Skeletal muscle cell (primary cell): Measurements from ENCODE around the gene NOL9.
"Not testable (repeated sequence)": the region's sequence is repeated elsewhere in the genome, so short reads cannot be mapped to it uniquely, and the experiment has no call there.

Experiments
- DNase-seq: peaks from one replicate; pipeline ENCODE4 v3.0.0-alpha.2; 2010; ENCODE audit warnings: low read depth
- H3K4me3 ChIP-seq: 2 replicates; pipeline ENCODE4 v1.5.1; 2011; ENCODE audit warnings: low read depth, mild to moderate bottlenecking, control low read depth, low read length, moderate library complexity

NOL9 gene

DNA sequence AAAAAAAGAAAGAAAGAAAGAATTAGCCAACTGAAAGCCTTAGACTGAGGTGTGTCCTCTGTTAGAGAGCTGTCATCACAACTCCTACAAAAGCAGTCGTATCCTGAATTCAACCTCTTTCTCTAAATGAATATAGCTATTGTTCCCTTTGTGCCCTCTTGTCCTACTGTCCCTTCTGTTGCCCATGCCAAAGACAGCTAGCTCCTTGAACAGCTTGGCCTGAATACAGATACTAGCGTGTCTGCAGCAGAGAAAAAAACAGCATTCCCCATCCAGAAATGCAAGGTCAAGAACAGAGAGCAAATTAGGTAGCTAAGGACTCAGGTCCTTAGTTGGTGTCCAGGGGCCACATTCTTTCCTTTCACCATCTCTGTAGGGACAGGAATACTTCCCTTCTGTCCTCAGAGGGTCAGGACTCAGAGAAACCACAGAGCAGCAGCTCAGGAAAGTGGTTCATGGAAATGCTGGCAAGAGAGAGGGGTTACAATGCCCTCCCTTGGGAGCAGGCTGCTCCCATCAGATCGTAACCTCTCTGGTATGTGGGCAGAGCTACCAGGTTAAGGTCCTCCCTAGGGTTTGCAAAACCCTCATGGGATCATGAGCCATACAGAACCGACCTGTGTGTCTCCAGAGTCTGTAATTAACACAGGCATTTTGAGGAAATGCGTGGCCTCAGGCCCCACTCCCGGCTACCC lies 23.7 kb upstream of the NOL9 start:
- DNase-seq: no peak
- H3K4me3 ChIP-seq: no peak overlapping the region

DNA sequence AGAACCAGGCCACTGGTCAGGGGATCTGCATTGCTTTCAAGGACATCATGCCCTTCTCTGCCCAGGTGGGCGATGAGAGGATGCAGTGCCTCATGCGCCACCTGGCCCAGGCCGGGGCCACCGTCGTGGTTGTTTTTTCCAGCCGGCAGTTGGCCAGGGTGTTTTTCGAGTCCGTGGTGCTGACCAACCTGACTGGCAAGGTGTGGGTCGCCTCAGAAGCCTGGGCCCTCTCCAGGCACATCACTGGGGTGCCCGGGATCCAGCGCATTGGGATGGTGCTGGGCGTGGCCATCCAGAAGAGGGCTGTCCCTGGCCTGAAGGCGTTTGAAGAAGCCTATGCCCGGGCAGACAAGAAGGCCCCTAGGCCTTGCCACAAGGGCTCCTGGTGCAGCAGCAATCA lies 20.5 kb upstream of the NOL9 start:
- no peak for DNase-seq
- H3K4me3 ChIP-seq: no peak overlapping the region

DNA sequence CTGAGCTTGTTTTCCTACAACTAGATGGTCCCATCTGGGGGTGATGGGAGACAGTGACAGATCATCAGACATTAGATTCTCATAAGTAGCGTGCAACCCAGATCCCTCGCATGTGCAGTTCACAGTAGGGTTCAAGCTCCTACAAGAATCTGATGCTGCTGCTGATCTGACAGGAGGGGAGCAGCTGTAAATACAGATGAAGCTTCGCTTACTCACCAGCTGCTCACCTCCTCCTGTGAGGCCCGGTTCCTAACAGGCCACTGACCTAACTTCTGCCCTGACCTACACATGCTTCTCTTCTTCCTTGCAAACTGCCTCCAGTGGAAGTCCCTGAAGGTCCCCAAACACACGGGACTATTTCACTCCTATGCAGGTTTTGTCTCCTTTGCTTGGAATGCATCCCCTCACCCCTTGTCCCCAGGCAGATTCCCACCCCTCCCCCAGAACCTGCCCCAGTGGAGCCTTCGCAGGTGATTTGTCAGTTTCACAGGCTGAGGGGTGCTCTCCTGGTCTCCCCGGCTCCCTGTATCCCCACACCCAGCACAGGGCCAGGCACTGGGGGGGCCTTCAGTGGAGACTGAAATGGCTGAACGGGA lies 19.8 kb upstream of the NOL9 start:
- DNase-seq: no peak
- H3K4me3 ChIP-seq: no peak overlapping the region

DNA sequence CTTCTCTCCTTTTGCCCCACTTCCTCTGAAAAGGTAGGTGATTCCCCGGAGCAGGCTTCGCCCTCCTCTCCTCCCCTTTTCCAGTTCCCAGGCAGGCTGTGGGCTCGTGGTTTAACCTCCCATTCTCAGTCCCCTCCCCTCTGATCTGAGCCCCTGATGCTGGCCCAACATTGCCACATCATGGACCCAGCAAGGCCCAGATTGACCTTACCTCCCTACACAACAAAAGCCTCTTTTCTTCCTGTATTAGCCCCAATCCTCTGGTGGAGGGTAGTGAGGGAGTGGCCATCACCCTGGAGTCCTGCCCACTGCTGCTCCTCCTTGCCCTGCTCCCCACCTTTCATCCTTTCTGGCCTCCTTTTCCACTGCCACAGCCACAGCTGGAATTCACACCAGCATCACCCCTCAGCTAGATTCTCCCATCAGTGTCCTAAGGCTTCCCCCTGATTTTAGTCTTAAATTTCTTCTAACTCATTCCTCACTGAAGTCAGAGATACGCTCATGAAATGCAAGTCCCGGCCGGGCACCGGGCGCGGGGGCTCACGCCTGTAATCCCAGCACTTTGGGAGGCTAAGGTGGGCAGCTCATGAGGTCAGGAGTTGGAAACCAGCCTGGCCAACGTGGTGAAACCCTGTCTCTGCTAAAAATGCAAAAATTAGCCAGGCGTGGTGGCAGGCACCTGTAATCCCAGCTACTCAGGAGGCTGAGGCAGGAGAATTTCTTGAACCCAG lies 18.5 kb upstream of the NOL9 start:
- no peak overlapping the region for H3K4me3 ChIP-seq
- DNase-seq: no peak

DNA sequence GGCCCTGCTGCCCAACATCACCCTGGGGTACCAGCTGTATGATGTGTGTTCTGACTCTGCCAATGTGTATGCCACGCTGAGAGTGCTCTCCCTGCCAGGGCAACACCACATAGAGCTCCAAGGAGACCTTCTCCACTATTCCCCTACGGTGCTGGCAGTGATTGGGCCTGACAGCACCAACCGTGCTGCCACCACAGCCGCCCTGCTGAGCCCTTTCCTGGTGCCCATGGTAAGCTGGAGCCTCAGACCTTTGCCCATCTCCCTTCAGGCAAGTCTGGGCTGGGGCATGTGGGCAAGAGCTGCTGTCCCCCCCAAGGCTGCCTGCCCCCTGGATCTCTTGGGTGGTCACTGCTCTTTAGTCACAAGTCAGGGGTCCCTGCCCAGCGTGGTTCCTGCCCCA lies 16.7 kb upstream of the NOL9 start:
- no peak for DNase-seq
- H3K4me3 ChIP-seq: no peak overlapping the region

DNA sequence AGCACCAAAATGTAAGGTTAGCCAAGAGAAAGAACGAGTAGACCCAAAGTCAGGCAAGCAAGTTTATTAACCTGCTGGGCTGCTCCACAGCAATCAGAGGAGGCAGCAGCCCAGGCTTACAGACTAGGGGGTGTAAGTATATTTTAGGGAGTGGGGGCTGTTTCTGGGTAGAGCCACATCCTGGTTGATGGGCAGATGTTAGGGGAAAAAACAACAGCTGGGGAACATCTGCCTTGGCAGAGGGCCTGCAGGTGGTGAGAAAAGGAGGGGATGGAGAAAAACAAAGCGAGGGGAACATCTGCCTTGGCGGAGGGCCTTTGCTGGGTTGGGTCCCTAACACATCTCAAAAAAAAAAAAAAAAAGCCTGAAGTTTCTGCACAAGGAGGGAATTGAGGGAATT lies 15.8 kb upstream of the NOL9 start:
- no peak for DNase-seq
- no peak overlapping the region for H3K4me3 ChIP-seq

DNA sequence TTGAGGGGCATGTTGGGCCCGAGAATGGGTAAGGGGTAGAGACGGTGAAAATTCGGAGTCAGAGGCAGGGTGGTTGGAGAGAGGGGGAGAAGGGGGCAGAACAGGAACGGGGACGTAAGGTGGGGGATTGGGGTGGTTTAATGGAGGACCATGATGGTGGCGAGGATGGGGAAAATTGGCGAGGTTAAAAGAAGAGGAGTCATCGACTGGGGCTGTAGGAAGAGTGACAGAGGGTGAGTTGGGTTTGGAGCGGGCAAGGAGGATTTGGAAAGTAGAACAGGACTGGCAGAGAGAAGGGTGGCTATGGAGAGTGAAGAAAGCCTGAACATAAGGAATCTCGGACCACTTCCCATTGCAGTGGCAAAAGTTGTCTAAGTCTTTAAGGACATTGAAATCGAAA lies 14.7 kb upstream of the NOL9 start:
- DNase-seq: no peak
- H3K4me3 ChIP-seq: no peak overlapping the region

DNA sequence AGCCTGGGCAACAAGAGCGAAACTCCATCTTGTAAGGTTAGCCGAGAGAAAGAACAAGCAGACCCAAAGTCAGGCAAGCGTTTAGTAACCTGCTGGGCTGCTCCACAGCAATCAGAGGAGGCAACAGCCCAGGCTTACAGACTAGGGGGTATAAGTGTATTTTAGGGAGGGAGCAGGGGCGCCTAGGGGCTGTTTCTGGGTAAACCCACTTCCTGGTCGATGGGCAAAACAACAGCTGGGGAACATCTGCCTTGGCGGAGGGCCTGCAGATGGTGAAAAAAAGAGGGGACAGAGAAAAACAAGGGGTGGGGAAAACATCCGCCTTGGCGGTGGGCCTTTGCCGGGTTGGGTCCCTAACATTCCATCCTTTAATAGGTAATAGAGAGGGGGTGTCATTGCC lies 6.0 kb upstream of the NOL9 start:
- no peak overlapping the region for H3K4me3 ChIP-seq
- DNase-seq: no peak

DNA sequence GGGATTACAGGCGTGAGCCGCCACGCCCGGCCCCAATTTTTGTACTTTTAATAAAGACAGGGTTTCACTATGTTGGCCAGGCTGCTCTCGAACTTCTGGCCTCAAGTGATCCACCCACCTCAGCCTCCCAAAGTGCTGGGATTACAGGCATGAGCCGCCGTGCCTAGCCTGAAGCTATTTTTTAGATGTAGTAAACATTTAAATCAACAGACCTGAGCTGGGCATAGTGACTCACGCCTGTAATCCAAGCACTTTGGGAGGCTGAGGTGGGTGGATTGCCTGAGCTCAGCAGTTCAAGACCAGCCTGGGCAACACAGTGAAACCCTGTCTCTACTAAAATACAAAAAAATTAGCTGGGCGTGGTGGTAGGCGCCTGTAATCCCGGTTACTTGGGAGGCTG lies 4.8 kb upstream of the NOL9 start:
- H3K4me3 ChIP-seq, DNase-seq: not testable (repeated sequence)

DNA sequence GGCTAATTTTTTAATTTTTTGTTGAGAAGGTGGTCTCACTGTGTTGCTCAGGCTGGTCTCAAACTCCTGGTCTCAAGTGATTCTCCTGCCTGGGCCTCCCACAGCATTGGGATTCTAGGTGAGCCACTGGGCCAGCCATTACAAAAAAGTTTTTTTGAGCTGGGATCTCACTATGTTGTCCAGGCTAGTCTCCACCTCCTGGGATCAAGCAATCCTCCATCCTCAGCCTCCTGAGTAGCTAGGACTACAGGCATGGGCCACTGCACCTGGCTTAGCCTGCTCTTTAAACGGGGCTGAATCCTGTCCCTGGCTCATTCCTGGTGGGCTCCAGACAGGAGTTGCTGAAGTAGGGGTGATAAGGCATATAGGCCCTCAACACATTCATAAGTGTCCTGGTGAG lies 3.3 kb upstream of the NOL9 start:
- no peak for DNase-seq
- H3K4me3 ChIP-seq: no peak overlapping the region

DNA sequence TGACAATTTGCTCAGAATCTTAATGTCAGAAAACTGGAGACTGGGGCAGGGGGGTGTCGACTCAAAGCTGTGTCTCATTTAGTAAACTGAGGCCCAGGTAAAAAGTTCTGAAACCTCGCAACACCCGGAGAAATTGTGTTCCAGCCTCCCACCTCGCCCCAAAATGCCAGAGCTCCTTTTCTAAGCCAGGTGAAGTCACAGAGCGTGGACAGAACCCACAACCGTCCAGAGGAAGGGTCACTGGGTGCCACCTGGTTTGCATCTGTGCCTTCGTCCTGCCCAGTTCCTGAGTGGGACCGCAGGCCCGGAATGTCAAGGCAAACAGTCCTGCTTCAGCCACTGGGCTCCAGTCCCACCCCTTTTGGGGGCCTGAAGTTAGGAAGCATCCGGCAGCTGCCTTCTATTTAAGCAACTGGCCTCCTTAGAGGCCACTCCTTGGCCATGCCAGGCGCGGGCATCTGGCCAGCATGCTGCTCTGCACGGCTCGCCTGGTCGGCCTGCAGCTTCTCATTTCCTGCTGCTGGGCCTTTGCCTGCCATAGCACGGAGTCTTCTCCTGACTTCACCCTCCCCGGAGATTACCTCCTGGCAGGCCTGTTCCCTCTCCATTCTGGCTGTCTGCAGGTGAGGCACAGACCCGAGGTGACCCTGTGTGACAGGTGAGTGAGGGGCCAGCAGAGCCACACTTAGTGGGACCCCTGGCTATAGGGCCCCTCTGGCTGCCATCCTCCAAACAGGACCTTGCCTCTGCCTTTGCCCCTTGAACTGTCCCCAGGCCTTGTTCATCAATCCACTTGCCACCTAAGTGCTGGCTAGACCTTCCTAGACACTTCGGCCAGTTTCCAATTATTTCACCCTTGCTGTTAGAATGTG lies 830 bp upstream of the NOL9 start, which contains the start of gene TAS1R1:
Gene TAS1R1, plus strand, starts transcription at position 401 of the 872 bp plus-strand sequence. Its CDS starts 67 bp downstream, at position 468.
- DNase-seq: no peak
- peak within 1 kb of the TSS; percentile 99 for H3K4me3 ChIP-seq

DNA sequence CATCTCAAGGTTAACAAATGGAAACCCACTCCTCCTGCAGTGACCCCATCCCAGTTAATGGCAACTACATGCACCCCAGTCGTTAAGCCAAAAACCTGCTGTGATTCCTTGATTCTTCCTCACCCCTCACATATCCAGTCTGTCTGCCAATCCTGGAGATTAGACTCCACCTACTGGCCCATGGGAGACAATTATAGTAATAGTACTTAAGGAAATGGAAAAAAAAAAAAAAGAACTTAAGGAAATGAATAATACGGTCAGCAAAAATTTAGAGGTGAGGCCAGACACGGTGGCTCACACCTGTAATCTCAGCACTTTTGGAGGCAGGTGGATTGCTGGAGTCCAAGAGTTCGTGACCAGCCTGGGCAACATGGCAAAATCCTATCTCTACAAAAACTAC lies 7.0 kb downstream of the NOL9 start:
- no peak for DNase-seq

DNA sequence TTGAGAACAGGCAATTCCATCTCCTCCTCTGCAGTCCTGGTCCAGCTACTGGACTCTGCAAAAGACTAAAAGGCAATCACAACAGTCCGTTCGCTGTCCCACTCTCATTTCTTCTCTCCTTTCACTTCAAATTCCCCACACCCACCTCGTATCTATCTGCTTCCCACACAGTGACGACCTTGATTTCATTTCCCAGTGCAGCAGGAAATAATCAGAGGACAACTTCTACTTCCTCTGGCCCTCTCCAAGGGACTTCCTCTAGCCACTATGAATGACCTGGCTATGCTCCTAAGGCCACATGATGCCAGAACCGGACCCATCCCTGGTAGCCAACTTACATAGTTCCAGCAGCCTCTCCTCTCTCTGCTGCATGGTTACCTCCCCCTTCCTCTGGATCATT lies 8.0 kb downstream of the NOL9 start:
- H3K4me3 ChIP-seq: no peak overlapping the region
- DNase-seq: no peak

More for the DNA sequence above, 7.0 kb downstream of the NOL9 start:
- no peak overlapping the region for H3K4me3 ChIP-seq

DNA sequence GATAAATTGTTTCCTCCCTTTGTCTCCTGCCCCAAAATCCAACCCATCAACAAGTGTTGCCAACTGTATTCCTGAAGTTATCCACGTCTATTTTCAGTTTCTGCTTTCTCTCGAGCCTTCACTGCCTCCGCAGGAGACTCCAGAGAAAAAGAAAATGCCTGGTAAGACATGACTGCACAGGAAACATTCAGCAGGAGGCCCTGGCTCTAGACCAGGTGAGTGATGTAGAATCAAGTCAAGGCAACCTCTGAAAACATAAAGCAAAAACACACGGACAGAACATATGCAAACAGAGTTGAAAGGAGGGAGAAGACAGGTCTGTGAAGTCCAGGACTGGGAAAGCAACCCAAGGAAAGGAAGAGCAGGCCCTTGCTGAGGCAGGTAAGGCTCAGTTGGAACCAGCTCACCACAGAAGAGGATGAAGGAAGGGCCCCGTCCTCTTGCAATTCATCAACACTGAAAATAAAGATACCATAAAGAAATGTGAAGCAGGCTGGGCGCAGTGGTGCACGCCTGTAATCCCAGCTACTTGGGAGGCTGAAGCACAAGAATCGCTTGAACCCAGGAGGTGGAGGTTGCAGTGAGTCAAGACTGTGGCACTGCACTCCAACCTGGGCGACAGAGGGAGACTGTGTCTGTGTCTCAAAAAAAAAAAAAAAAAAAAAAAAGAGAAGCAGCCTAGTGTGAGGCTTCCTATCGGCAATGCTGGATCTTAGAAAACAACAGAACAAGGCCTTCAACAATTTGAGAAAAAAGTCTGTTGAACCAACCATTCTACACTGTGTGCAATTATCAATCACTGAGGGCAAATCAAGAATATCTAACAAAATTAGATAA lies 8.8 kb downstream of the NOL9 start:
- no peak for DNase-seq
- no peak overlapping the region for H3K4me3 ChIP-seq

DNA sequence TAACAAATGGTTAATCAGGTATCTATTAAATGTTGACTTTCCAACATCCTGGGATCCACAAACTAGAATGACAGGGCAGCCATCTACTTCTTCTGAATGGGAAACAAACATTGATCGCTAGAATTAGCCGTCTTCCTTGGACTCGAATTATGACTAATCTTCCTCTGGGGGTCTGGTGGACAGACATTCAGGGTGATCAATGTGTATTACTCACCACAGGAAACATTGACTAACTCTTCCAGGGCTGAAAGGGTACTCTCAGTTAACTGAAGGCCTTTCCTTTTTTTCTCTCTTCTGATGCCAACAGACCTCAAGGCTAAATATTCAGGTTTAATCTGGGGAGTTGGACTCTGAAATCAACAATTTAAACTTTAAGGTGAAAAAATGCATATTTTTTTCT lies 9.5 kb downstream of the NOL9 start:
- no peak for DNase-seq
- H3K4me3 ChIP-seq: no peak overlapping the region

DNA sequence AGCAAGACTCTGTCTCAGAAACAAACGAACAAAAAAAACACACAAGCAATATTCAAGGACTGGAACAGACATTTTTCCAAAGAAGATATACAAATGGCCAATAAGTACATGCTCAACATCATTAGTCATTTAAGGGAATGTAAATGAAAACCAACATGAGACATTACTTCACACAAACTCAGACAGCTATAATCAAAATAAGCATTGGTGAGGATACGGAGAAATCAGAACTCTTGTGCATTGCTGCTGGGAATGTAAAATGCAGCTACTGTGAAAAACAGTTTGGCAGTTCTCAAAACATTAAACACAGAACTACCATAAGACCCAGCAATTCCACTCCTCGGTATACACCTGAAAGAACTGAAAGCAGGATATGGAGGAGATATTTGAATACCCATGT lies 15.4 kb downstream of the NOL9 start:
- DNase-seq: no peak
- H3K4me3 ChIP-seq: no peak overlapping the region

DNA sequence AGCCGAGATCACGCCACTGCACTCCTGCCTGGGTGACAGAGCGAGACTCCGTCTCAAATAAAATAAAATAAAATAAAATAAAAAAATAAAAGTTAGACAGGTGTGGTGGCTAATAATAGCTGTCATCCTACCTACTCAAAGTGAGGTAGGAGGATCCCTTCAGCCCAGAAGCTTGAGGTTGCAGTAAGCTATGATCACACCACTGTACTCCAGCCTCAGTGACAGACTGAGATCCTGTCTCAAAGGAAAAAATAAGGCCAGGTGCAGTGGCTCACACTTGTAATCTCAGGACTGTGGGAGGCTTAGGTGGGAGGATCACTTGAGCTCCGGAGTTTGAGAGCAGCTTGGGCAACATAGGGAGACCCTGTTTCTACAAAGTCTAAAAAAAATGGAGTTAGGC lies 18.0 kb downstream of the NOL9 start:
- no peak for DNase-seq
- no peak overlapping the region for H3K4me3 ChIP-seq

DNA sequence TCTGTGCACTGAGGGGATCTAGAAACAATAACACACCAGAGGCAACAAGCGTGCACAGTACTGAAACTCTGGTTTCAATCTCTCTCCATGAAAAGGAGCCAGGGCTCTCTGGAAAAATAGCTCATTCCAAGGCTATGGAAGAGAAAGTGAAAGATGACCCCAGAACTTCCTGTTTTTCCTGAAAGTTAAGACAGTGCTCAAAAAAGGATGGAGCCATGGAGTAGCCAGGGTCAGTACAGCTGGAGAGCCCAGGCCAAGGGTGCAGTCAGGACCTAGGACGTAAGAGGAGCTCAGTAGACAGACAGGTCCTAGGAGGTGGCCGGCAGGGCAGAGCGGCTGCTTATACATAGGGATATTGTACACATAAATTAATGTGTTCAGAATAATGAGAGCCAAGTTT lies 19.1 kb downstream of the NOL9 start:
- H3K4me3 ChIP-seq: no peak overlapping the region
- DNase-seq: no peak

DNA sequence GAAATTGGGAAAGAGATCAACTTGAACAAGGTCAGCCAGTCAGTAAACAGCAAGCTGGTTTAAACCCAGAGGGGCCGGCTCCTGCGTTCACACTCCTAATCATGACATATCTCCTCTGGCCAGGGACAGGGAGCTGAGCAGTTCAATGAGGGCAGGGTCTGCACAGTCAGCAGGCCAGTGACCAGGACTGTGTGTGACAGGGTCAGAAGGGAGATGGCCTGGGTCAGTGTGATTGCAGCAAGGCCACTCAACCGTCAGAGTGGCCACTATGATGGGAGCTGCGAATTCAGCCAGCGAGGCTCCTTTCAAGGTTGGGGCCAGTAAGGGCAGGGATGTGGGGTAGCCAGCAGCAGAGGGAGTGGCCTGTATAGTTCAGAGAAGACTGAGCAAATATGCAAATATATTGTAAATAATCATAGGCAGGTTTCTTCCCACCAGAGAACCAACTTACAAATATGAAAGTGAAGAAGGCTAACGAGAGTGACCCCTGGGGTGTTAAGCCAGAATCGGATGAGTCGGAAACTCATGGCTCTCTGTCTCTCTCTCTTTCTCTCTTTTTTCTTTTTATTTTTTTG lies 20.0 kb downstream of the NOL9 start:
- H3K4me3 ChIP-seq: no peak overlapping the region
- no peak for DNase-seq
